A673 (cell line): ENCODE measurements around the gene TTC22.

Source experiments
- EZH2 ChIP-seq: fragments of 200-600 bp; sonication (generic); IDR thresholded peaks from 2 replicates; pipeline ENCODE4 v1.6.1; 2017; ENCODE audit warnings: borderline replicate concordance, low read depth, mild to moderate bottlenecking, mixed read lengths, antibody characterized with exemption, low read length; ENCODE audit not compliant: poor library complexity, severe bottlenecking
- TF ChIP-seq, protein P1 (sequence below): fragments of 300-800, 200-600 bp; sonication (generic); conservative IDR thresholded peaks from 2 replicates; pipeline ENCODE4 v1.5.1; 2017; ENCODE audit warnings: low read depth, mild to moderate bottlenecking, antibody characterized with exemption, low read length, moderate library complexity, mixed read lengths

DNA sequence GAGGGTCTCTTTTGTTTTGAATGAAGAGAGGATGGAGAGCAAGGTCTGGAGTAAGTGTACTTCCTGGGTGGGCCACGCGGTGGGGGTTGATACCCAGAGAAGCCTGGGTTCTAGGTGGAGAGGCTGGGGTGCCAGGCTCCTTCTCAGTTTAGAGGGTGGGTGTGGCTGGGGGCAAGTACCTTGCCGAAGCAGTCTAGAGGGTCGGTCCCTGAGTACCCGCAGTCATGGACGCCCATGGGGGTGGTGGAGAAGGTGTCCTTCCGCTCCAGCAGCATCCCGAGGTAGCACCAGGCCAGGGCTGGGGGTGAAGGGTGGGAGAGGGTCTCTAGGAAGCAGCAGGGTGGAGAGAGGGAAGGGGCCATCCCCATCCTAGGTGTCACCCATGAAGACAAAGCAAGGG is 14.3 kb downstream of the TTC22 start:
- TF ChIP-seq, protein P1, sequence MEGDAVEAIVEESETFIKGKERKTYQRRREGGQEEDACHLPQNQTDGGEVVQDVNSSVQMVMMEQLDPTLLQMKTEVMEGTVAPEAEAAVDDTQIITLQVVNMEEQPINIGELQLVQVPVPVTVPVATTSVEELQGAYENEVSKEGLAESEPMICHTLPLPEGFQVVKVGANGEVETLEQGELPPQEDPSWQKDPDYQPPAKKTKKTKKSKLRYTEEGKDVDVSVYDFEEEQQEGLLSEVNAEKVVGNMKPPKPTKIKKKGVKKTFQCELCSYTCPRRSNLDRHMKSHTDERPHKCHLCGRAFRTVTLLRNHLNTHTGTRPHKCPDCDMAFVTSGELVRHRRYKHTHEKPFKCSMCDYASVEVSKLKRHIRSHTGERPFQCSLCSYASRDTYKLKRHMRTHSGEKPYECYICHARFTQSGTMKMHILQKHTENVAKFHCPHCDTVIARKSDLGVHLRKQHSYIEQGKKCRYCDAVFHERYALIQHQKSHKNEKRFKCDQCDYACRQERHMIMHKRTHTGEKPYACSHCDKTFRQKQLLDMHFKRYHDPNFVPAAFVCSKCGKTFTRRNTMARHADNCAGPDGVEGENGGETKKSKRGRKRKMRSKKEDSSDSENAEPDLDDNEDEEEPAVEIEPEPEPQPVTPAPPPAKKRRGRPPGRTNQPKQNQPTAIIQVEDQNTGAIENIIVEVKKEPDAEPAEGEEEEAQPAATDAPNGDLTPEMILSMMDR, result no peak
- TF ChIP-seq EZH2, result no peak
